HCEC 1CT (cell line): ENCODE results near the gene SLC44A5.
"Not testable (repeated sequence)": the region's sequence is repeated elsewhere in the genome, so short reads cannot be mapped to it uniquely, and the experiment has no call there.

ENCODE experiments used
- DNase-seq: peaks from one replicate; pipeline ENCODE4 v3.0.0-alpha.2; 2017

The SLC44A5 gene

GRCh38 chr1:75444220-75444619 lies 166.7 kb downstream of the SLC44A5 start:
- no peak for DNase-seq

GRCh38 chr1:75440274-75440673 lies 170.6 kb downstream of the SLC44A5 start:
- no peak for DNase-seq

GRCh38 chr1:75438355-75438754 lies 172.6 kb downstream of the SLC44A5 start:
- no peak for DNase-seq

- no peak for DNase-seq
These were observed 179.1 kb downstream of the SLC44A5 start for GRCh38 chr1:75431843-75432242.

DNA sequence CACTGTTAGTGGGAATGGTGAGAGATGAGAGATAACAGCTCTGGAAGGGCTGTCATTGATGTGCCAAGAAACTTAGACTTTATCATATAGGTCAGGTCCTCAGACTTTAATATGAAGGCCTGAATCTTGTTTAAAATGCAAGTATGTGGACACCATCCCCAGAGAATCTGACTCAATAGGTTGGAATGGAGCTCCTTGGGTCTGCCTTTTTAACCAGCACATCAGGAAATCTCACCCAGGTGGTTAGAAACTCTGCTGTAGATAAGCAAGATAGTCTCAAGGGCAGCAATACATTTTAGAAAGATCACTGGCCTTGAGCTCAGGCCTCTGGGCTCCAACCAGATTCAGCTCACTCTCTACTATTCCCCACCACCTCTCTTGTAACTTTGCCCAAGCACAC lies 180.4 kb downstream of the SLC44A5 start:
- DNase-seq = no peak

- DNase-seq = no peak
These were observed 184.2 kb downstream of the SLC44A5 start for GRCh38 chr1:75426688-75427087.

DNA sequence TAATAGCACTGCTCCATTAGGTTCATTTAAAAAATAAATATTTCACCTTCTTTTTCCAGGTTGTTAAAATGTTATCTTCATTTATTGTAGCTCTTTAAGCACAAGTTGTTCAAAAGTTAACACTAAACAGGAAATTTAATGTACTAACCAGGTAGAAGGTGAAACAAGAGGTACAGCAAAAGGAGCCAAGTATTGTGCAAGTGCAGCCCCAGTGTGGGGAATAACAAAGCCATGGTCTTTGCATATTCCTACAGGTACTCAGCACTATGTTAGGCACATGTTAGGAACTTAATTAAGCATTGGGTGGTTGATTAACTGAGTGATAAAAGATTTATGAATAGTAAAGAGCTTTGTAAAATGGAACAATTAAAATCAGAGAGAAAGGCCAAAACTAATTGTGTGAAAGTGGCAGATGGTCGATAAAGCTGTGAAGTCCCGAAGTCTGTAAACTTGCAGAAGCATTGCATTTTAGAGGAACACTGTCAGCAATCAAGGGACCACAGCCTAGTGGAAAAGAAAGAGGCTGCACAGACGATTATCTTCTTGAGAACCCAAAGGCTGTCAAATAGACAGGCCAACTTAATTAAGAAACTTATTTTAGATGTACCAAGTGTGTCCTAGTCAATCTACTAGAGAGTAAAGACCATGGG lies 185.8 kb downstream of the SLC44A5 start:
- DNase-seq = no peak

DNA sequence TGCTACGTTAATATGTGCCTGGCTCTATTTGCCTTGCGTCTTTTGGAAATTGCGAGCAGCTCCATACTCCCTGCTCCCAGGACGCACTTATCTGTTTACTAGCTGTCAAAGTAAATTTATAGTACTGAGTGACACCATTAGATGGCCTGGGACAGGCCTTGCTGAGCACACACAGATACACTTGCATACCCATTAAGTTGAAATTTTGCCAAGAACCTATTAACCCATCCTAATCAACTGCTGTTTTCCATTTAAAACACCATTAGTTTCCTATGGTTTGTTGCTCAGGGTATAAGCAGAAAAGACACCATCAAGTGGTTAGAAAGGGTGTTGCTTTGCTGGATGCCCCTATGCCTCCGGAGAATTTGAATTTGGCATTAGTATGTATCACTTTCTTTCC lies 187.3 kb downstream of the SLC44A5 start:
- no peak for DNase-seq

DNA sequence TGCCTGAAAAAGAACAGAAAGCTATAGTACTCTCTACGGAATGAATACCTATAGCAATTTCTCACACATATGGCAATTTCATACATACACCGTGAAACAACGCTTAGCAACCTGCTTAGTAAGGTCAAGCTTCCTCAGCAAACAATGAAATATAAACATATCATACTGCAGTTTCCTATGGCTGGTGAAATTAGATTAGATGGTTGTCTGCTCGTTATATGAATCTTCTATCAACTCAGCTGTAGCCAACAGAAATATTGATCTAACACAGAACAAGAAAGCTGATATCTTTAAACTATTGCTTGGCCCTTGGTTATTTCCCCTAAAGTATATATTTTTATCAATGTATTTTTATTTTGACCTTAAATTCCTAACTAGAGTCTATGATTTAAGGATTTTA lies 187.8 kb downstream of the SLC44A5 start:
- DNase-seq = no peak

- no peak for DNase-seq
These were observed 189.5 kb downstream of the SLC44A5 start for GRCh38 chr1:75421371-75421770.

DNA sequence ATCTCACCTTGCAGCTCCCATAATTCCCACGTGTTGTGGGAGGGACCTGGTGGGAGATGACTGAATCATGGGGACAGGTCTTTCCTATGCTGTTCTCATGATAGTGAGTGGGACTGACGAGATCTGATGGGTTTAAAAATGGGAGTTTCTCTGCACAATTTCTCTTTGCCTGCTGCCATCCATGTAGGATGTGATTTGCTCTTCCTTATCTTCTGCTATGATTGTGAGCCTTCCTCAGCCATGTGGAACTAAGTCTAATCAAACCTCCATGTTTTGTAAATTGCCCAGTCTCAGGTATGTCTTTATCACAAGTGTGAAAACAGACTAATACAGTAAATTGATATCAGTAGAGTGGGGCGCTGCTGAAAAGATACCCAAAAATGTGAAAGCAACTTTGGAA lies 195.7 kb downstream of the SLC44A5 start:
- no peak for DNase-seq

DNA sequence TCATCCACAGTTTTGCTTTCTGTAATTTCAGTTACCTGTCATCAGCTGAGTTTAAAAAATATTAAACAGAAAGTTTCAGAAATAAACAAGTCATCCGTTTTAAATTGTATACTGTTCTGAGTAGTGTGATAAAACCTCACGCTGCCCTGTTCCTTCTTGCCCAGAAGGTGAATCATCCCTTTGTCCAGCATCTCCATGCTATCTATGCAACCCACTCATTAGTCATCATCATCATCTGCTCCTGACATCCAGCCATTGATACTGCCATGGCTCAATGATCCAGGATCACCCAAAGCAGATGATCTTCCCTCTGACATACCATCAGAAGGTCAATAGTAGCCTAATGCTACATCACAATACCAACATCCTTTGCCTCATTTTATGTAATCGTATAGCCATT lies 198.3 kb downstream of the SLC44A5 start:
- no peak for DNase-seq

DNA sequence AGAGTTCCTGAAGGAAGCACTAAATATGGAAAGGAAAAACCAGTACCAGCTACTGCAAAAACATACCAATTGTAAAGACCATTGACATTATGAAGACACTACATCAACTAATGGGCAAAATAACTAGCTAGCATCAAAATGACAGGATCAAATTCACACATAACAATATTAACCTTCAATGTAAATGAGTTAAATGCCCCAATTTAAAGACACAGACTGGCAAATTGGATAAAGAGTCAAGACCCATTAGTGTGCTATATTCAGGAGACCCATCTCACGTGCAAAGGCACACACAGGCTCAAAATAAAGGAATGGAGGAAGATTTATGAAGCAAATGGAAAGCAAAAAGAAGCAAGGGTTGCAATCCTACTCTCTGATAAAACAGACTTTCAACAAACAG lies 206.2 kb downstream of the SLC44A5 start:
- not testable (repeated sequence) for DNase-seq

DNA sequence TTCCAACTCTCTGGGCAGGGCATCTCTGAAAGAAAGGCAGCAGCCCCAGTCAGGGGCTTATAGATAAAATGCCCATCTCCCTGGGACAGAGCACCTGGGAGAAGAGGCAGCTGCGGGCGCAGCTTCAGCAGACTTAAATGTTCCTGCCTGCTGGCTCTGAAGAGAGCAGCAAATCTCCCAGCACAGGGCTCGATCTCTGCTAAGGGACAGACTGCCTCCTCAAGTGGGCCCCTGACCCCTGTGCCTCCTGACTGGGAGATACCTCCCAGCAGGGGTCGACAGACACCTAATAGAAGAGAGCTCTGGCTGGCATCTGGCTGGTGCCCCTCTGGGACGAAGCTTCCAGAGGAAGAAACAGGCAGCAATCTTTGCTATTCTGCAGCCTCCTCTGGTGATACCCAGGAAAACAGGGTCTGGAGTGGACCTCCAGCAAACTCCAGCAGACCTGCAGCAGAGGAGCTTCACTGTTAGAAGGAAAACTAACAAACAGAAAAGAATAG lies 207.7 kb downstream of the SLC44A5 start:
- not testable (repeated sequence) for DNase-seq

DNA sequence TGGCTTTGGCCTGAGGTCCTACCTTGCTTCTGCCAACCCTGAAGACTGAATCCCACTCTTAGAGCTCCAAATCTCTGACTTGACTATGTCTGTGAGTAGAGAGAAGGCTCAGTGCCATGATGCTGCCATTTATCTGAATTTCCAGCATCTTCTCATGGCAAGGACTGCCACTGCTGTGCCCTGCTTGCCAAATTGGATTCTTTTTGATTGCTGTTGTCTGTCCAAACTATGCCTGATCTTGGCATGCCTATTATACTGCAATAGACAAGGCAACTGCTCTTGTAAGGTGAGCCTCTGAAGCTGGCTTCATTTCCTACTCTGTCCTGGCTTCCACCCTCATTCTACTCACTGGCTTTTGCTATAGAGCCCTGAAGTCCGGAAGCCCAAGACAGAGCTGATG lies 210.2 kb downstream of the SLC44A5 start:
- no peak for DNase-seq

- no peak for DNase-seq
These were observed 214.2 kb downstream of the SLC44A5 start for GRCh38 chr1:75396745-75397144.

GRCh38 chr1:75396260-75396659 lies 214.7 kb downstream of the SLC44A5 start:
- DNase-seq = no peak

- no peak for DNase-seq
These were observed 216.4 kb downstream of the SLC44A5 start for GRCh38 chr1:75394386-75395139.

GRCh38 chr1:75392278-75392677 lies 218.6 kb downstream of the SLC44A5 start:
- DNase-seq = no peak

GRCh38 chr1:75375476-75376447 lies 235.2 kb downstream of the SLC44A5 start:
- DNase-seq = not testable (repeated sequence)

DNA sequence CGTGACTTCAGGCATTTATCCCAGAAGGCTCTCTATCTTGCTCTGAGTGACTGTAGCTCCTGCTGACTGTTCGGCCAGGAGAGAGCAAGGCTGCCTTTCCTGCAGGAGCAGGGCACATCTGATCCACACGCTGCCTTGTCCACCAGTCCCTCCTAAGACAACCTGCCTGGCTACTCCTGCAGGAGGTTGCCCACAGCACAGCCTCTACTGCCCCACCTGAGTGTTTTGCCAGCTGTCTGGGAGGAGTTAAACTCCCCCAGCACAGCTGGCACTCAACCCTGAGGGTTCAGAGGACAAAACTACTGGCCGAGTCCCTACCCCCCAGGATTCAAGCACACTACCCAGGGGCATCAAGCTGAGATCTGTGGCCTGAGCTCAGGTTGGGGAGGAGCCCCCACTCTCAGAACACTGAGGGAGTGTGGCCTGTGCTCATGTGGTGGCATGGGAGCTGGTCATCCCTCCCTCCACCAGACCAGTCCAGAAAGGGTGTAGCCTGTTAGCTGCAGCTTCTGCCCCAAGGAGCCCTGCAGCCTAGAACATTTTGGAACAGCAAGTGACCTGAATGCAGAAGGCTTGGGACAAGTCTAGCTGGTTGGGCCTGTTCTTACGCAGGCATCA lies 237.3 kb downstream of the SLC44A5 start:
- no peak for DNase-seq

GRCh38 chr1:75366595-75366994 lies 244.3 kb downstream of the SLC44A5 start:
- DNase-seq = no peak

DNA sequence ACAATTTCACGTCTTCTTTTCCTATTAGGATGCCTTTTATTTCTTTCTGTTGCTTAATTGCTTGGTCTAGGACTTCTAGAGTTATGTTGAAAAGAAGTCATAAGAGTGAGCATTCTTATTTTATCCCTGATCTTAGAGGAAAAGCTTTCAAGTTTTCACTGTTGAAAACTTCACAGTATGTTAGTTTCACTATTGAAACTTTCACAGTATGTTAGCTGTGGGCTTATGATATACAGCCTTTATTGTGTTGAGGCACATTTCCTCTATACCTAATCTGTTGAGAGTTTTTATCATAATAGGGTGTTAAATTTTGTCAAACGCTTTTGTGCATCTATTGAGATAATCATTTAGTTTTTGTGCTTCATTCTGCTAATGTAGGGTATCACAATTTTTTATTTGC lies 249.7 kb downstream of the SLC44A5 start:
- no peak for DNase-seq
